OCI-M2 (cell line): ENCODE results near the gene MSH2.

Experiments used
- DNase-seq: peaks from one replicate; lab custom pipeline; 2025; ENCODE audit not compliant: unreplicated experiment; lab: John Stamatoyannopoulos, UW

Gene MSH2

DNA sequence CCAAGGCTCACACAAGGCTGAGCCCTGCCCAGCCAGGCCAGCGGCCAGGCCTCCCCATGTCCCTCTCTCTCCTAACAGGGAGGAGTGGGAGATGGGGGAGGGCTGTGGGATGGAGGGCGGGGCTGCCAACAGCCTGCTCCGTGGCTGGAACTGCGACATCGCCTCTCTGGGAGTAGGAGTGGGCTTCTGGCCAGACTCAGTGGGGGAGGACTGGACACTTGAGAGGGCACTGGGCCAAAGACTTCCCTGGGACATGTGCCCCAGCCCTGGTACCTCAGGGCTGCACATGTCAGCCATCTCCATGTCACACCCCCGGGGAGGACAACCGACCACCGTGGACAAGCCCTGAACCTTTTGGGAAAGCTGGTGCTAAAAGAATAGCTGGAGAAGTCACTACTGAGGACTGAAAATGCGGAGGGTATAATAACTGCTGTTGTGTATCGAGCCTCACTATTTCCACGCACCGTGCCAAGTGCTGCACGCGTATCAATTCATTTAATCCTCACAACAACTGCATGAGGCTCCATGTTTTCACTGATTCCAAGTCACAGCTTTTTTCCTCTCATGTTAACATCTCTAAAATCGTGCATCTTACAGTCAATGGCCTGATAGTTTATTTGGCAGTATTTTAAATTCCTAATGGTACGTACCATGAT, 127.3 kb downstream of the MSH2 start:
- DNase-seq: no peak

DNA sequence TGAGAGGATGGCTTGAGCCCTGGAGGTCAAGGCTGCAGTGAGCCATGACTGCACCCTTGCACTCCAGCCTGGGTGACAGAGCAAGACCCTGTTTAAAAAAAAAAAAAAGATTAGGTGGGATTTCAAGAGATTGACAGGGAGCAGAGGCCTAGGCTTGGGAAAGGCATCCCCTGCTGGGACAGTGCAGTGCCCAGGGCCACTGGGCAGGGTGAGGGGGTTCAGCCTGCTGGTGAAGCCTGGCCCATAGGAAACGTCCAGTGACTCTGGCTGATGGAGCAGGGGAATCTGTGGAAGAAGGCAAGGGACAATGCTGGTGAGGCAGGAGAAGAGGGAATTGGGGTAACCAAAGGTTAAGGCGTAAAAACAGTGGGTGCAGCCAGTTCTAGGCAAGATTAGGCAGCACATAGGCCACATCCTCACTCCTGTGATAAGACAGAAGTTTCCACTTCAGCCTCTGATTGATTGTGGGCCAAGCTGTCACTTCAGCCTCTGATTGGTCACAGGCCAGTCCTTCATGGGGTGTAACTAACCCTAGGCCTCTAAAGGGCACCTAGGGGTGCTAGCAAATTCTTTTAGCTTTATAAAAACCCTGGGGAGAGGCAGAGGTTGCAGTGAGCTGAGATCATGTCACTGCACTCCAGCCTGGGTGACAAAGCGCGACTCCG, 128.6 kb downstream of the MSH2 start:
- no peak for DNase-seq
